ENCODE results near the gene ADAMTS3. TPM values are rescaled to one million over a fixed set of nuclear protein-coding genes. Genes with fewer than 3 reads are reported as not detected.

Gene ADAMTS3
- total and polyA plus RNA-seq, 8 donors, result 0.08 to 0.47 (median 0.15) TPM

DNA sequence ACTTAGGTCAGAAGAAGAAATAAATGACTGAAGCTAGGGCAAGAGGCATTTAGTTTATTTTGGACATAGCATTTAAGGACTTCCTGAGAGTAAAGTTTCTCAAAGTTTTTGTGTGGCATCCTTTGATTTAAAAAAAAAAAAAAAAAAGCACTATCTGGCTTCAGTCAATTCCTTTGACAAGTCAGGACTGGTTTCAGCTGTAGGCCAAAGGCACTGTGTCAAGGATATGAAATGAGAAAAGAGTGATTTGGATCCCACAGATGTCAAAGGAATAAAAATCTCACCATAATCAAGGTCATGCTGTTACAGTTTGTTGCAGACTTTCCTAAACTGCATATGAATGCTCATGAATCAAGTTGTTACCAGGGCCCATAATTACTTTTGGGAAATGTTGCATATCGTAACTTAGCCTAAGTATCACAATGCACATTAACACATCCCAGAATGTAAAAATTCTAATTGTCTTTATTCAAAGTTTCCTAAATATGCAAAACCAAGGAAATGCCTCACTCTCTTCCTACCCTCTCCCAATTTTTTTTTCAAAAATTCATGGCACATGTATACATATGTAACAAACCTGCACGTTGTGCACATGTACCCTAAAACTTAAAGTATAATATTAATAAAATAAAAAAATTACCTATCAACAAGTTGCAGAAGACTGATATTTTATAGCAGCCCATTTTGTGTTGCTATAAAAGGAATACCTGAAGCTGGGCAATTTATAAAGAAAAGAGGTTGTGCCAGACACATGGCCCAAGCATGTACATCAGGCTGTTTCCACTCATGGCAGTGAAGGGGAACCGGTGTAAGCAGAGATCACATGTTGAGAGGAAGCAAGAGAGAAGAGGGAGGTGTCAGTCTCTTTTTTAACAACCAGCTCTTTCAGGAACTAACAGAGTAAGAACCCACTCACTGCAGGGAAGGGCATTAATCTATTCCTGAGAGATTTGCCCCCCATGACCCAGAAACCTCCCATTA lies 33.7 kb upstream of the ADAMTS3 start:
- no peaks in the 10 kb centered on the region for H3K4me1 ChIP-seq
- 73 to 82% methylated on average over 3 of the region's 3 CpGs for WGBS, 2 donors
- no peak for ATAC-seq
- no peak for FAIRE-seq
- no peak overlapping the region for H3K27ac ChIP-seq
- no peaks in the 10 kb centered on the region for H3K27me3 ChIP-seq
- no peaks in the 10 kb centered on the region for H3K36me3 ChIP-seq
- DNase-seq, result no peak
- H3K9me3 ChIP-seq, result no peaks in the 10 kb centered on the region
- H3K4me3 ChIP-seq, result no peak overlapping the region
- intact Hi-C loops (cut with DNase I), result no loop called here
- TF ChIP-seq, protein P1, sequence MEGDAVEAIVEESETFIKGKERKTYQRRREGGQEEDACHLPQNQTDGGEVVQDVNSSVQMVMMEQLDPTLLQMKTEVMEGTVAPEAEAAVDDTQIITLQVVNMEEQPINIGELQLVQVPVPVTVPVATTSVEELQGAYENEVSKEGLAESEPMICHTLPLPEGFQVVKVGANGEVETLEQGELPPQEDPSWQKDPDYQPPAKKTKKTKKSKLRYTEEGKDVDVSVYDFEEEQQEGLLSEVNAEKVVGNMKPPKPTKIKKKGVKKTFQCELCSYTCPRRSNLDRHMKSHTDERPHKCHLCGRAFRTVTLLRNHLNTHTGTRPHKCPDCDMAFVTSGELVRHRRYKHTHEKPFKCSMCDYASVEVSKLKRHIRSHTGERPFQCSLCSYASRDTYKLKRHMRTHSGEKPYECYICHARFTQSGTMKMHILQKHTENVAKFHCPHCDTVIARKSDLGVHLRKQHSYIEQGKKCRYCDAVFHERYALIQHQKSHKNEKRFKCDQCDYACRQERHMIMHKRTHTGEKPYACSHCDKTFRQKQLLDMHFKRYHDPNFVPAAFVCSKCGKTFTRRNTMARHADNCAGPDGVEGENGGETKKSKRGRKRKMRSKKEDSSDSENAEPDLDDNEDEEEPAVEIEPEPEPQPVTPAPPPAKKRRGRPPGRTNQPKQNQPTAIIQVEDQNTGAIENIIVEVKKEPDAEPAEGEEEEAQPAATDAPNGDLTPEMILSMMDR (IDR thresholded peaks at IDR 0.05), result no peak

DNA sequence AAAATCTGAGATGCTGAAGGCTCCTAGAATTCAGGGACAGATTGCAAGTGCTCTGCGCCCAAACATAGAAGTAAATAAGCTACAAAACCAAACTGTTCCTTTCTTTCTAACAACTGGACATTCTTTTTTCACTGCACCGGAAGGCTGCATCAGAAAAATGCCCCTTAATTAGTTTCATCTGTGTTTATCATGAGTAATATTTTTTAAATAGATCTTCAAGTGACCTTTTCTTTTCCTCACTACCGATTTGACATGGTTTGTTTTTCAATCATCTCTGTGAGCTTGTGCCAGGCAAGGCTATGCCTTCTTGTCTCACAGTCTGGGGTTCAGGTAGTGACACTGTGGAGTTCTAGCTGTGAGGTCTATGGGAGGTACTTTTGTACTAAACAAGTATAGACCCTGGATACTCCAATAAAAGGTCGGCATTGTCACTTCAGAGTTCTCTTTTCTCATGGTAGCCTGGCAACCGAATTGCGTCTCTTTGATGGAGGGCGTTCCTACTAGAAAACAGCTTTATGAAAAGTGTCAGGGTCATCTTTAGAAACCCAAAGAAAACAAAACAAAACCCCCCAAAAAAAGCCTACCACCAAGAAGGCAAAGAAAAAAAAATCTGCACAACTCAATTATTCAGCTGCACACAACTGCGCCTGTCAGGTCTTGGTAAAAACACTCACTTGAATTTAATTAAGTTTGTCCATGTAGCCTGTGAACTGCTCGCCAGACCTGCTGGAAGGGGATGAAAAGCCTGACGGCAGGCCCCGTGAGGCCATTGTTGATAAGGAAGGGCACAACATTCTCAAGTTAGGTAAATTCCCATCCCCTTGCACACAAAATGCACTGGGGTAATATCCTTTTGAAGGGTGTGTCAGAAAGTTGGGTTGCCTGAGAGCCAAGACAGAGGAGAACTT lies 22.8 kb upstream of the ADAMTS3 start:
- TF ChIP-seq, protein P1 (IDR thresholded peaks at IDR 0.05), result no peak
- FAIRE-seq, result no peak
- H3K27me3 ChIP-seq, result no peaks in the 10 kb centered on the region

DNA sequence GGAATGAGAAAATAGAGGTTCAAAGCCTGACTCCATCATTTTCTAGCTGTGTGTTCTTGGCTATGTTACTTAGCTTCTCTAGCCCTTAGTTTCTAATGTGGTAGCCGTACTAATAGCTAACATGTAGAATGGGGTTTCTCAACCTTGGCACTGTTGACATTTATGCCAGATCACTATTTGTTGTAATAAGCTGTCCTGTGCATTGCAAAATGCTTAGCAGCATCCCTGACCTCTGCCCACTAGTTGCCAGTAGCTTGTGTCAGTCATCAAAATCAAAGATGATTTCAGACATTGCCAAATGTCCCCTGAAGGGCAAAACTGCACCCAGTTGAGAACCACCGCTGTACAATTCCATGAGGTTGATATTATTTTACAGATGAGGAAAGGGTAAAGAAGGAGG lies 18.3 kb upstream of the ADAMTS3 start:
- intact Hi-C loops (cut with DNase I), result no loop called here
- Histone ChIP-seq H3K36me3 (no peaks in the 10 kb centered on the region), H3K4me1 (no peaks in the 10 kb centered on the region), H3K9me3 (no peaks in the 10 kb centered on the region), H3K4me3 (no peak overlapping the region), H3K27ac (no peak overlapping the region), H3K27me3 (no peaks in the 10 kb centered on the region)
- FAIRE-seq, result no peak
- WGBS, 2 donors, result 65 to 72% methylated on average over 2 of the region's 2 CpGs
- no peak for DNase-seq
- ATAC-seq, result no peak
- TF ChIP-seq, protein P1 (IDR thresholded peaks at IDR 0.05), result no peak

More for the DNA sequence above, 22.8 kb upstream of the ADAMTS3 start:
- H3K27ac ChIP-seq, result no peak overlapping the region
- DNase-seq, result no peak
- H3K36me3 ChIP-seq, result no peaks in the 10 kb centered on the region
- 57 to 66% methylated on average over 11 of the region's 11 CpGs for WGBS, 2 donors
- no peak for ATAC-seq
- intact Hi-C loops (cut with DNase I), result no loop called here
- H3K9me3 ChIP-seq, result no peaks in the 10 kb centered on the region
- H3K4me3 ChIP-seq, result no peak overlapping the region
- no peaks in the 10 kb centered on the region for H3K4me1 ChIP-seq

- TF ChIP-seq, protein P1 (IDR thresholded peaks at IDR 0.05), result no peak
- ATAC-seq (no peak), DNase-seq (no peak), FAIRE-seq (no peak)
- no peak overlapping the region for H3K27ac ChIP-seq
- H3K36me3 ChIP-seq, result no peaks in the 10 kb centered on the region
- no peak overlapping the region for H3K4me3 ChIP-seq
- WGBS, 2 donors, result 0 to 1% methylated on average over 2 of the region's 2 CpGs
- no peaks in the 10 kb centered on the region for H3K27me3 ChIP-seq
- H3K9me3 ChIP-seq, result no peaks in the 10 kb centered on the region
- intact Hi-C loops (cut with DNase I), result no loop called here
- H3K4me1 ChIP-seq, result no peaks in the 10 kb centered on the region
These were observed 13.8 kb upstream of the ADAMTS3 start for GRCh38 chr4:72582853-72583252.
